Heart left ventricle (tissue), 16 donors: ENCODE data around the gene L3MBTL3. TPM values are rescaled to one million over a fixed set of nuclear protein-coding genes. Genes with fewer than 3 reads are reported as not detected.
A peak's percentile ranks its signal among the peaks of the same experiment; 100 is the strongest.
"Not testable (repeated sequence)": the region's sequence is repeated elsewhere in the genome, so short reads cannot be mapped to it uniquely, and the experiment has no call there.

Experiments
- ATAC-seq, 4 donors: fragments of 200-7000 bp; cut with Tn5 transposase; one replicate each; pipeline ENCODE4 v1.9.1; 2020 to 2022; ENCODE audit warnings: moderate library complexity in 4 of 4, mild to moderate bottlenecking in 3 of 4, moderate number of reproducible peaks in 1 of 4
- DNase-seq, 5 donors: peaks; one replicate each; pipeline ENCODE4 v3.0.0-alpha.2; 2020
- H3K27ac ChIP-seq, 12 donors: fragments of 200-600 bp; sonication (generic) in 4 of 12; one replicate each; pipeline versions ENCODE4 v1.5.0 to v1.8.0; 2016 to 2022; ENCODE audit warnings: mild to moderate bottlenecking in 2 of 12
- H3K27me3 ChIP-seq, 9 donors: fragments of 200-600 bp; sonication (generic) in 2 of 9; one replicate each; pipeline versions ENCODE4 v1.5.1 to v1.8.0; 2016 to 2022; ENCODE audit warnings: mild to moderate bottlenecking in 3 of 9
- H3K36me3 ChIP-seq, 9 donors: fragments of 200-600 bp; sonication (generic) in 2 of 9; one replicate each; pipeline versions ENCODE4 v1.5.0 to v1.8.0; 2018 to 2022; ENCODE audit warnings: mild to moderate bottlenecking in 2 of 9
- H3K4me1 ChIP-seq, 12 donors: fragments of 200-600 bp; sonication (generic) in 4 of 12; one replicate each; pipeline versions ENCODE4 v1.5.0 to v1.8.0; 2016 to 2022; ENCODE audit warnings: mild to moderate bottlenecking in 3 of 12
- H3K4me3 ChIP-seq, 12 donors: fragments of 200-600 bp; sonication (generic) in 4 of 12; one replicate each; pipeline versions ENCODE4 v1.5.0 to v1.8.0; 2017 to 2022; ENCODE audit warnings: mild to moderate bottlenecking in 9 of 12, moderate library complexity in 4 of 12
- H3K9me3 ChIP-seq, 12 donors: fragments of 200-600 bp; sonication (generic) in 4 of 12; one replicate each; pipeline versions ENCODE4 v1.5.0 to v1.8.0; 2016 to 2022; ENCODE audit warnings: mild to moderate bottlenecking in 1 of 12
- POLR2A ChIP-seq, 2 donors: fragments of 450-650 bp; IDR thresholded peaks; one replicate each; pipeline ENCODE4 v1.6.1; 2017; ENCODE audit warnings: antibody characterized with exemption in 2 of 2, mild to moderate bottlenecking in 2 of 2, moderate library complexity in 2 of 2
- WGBS, 4 donors: extraction: QIAGEN DNeasy Blood & Tissue Kit in 2 of 4; methylation state at CpG; one replicate each; pipeline versions ENCODE4 v1.1.5 to v1.1.7; 2013 to 2018; 5-methylcytosine and 5-hydroxymethylcytosine counted together
- intact Hi-C, 10 donors: fragments of 100-400 bp; cut with DNase I; formaldehyde crosslinking; loops; one replicate each; pipeline versions ENCODE4 v1.11.1 to v1.14.2; 2022
- polyA plus RNA-seq, 2 donors: library from polyadenylated mRNA; stranded (reverse); fragments of 200-250 nt; gene quantifications; one replicate each; pipeline ENCODE4 v1.2.3, GENCODE V29; 2013
- total RNA-seq, 9 donors: library from RNA; depleted of rRNA in 2 of 9; stranded (reverse); fragments of >200 nt in 2 of 9; fragmentation: NEBNext Ultra II Directional in 3 of 9; extraction: Animal tissue kit (Norgen Biotek cat#: 25700) in 3 of 9; gene quantifications; one replicate each; pipeline versions ENCODE4 v1.1.0 to v1.2.4, GENCODE V29; 2016 to 2023
- TF ChIP-seq, protein P1 (sequence below), 12 donors: fragments of 200-600 bp; sonication (generic) in 4 of 12; IDR thresholded peaks; one replicate each; pipeline versions ENCODE4 v1.5.0 to v1.8.0; 2018 to 2022; ENCODE audit warnings: antibody characterized with exemption in 12 of 12, mild to moderate bottlenecking in 5 of 12
- donor health status: ischemic (EF 13 %, LVEDD 7.1; RV severe dilation, severe dysfunction).
- donor health status: healthy with polysubstance abuse.
- donor health status: DM: no; HTN: yes; CAD: no.
- donor health status: DM: no; HTN: no; CAD: no.
- donor health status: ischemic (EF 25% LVEDD 6.9; RV normal size, moderate dysfunction).
- donor health status: ischemic (EF 25% LVEDD 5.7; RV mildly dilated, moderate dysfunction).
- donor health status: healthy.
- donor health status: DM: yes; HTN: yes; CAD: no.
- donor health status: ischemic (EF 35%, LVEDD 5.7; RV mildly dilated, moderate dysfunction).
- donor health status: nonischemic (EF 11% LVEDD 7.7; RV severe dilation, severe dysfunction).
- donor health status: DM: yes; HTN: yes; CAD: no.
- donor health status: PGD.
- donor health status: ischemic (EF 29% LVEDD 5.4; RV normal size, mild dysfunction).
- donor health status: nonischemic (EF 23%, LVEDD 6.1; RV moderate dilation, normal function).

L3MBTL3 gene
- total and polyA plus RNA-seq, 11 donors: 0.53 to 4.9 (median 2.0) TPM

DNA sequence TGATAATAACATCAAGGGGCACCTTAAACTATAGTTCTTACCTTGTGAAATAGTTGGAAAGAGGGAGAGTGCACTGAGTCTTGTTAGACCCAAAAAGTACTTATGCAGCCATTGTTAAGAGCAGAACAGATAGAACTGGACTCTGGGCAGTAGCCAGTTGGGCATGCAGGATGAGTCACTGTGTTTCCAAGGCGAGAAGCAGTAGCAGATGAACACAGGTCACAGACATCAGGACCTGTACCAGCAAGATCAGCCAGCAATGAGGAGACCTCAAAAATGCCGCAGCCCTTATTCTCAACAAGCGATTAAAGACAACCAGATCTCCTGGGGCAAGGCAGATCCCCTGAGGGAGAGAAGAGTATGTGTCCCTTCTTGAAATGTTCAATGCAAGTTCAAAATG lies 125.3 kb downstream of the L3MBTL3 start:
- H3K4me3 ChIP-seq: no peak overlapping the region
- DNase-seq (no peak), ATAC-seq (no peak)
- H3K9me3 ChIP-seq: no peaks in the 10 kb centered on the region
- no peak overlapping the region for H3K27ac ChIP-seq
- 92 to 97% (median 96%) methylated on average over 3 of the region's 3 CpGs for WGBS, 4 donors
- no peaks in the 10 kb centered on the region for H3K4me1 ChIP-seq
- TF ChIP-seq, protein P1, sequence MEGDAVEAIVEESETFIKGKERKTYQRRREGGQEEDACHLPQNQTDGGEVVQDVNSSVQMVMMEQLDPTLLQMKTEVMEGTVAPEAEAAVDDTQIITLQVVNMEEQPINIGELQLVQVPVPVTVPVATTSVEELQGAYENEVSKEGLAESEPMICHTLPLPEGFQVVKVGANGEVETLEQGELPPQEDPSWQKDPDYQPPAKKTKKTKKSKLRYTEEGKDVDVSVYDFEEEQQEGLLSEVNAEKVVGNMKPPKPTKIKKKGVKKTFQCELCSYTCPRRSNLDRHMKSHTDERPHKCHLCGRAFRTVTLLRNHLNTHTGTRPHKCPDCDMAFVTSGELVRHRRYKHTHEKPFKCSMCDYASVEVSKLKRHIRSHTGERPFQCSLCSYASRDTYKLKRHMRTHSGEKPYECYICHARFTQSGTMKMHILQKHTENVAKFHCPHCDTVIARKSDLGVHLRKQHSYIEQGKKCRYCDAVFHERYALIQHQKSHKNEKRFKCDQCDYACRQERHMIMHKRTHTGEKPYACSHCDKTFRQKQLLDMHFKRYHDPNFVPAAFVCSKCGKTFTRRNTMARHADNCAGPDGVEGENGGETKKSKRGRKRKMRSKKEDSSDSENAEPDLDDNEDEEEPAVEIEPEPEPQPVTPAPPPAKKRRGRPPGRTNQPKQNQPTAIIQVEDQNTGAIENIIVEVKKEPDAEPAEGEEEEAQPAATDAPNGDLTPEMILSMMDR (IDR thresholded peaks at IDR 0.05): no peak
- no peak for TF ChIP-seq POLR2A (IDR thresholded peaks at IDR 0.05)
- no peaks in the 10 kb centered on the region for H3K27me3 ChIP-seq
- peaks cover 0 to 7% (median 0%) of the 10 kb centered on the region in 9 donors for H3K36me3 ChIP-seq
- intact Hi-C loops: no loop called here

DNA sequence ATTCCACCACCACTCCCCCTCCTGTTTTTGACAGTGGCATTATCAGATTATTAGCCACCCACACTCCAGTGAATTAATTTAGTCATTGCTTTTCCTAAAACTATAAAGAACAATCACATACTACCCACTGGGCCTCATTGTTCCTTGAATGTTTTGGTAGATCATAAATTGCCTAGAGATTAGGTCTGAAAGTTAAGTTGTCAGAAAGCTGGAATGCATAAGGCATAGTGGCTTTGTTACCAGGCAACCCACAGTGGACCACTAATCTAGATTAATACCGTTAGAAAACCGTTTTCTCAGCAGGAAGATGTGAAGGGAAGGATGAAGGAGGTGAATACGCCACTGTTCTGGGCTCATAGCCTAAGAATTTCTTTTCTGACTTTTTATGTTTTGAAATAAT lies 128.7 kb downstream of the L3MBTL3 start:
- no peak for DNase-seq
- H3K36me3 ChIP-seq: no peaks in the 10 kb centered on the region
- H3K4me1 ChIP-seq: no peaks in the 10 kb centered on the region
- intact Hi-C loops: no loop called here
- TF ChIP-seq, protein P1 (IDR thresholded peaks at IDR 0.05): no peak
- no peak for TF ChIP-seq POLR2A (IDR thresholded peaks at IDR 0.05)
- H3K4me3 ChIP-seq: no peak overlapping the region
- H3K27me3 ChIP-seq: no peaks in the 10 kb centered on the region
- no peak overlapping the region for H3K27ac ChIP-seq
- ATAC-seq: no peak
- peaks cover 0 to 5% (median 0%) of the 10 kb centered on the region in 12 donors for H3K9me3 ChIP-seq
- WGBS, 4 donors: 78 to 88% (median 87%) methylated on average over 3 of the region's 3 CpGs

DNA sequence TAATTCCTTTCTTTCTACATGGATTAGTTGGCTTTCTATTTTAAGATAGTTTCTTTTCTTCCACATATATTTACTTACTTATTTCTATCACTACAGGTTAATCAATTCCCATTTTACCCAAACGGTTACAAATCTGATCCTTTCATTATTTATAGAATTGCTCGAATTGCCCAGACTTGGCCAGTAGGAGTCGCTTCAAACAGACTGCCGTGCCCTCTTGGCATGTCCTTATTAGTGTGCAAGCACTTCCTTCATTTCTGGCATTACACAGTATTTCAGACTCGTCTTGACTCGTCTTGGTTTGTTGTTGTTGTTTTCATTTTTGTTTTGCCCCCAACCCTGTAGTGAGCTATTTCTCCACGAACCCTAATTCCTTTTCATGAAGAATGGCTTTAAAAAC lies 129.8 kb downstream of the L3MBTL3 start:
- TF ChIP-seq POLR2A (IDR thresholded peaks at IDR 0.05): no peak
- TF ChIP-seq, protein P1 (IDR thresholded peaks at IDR 0.05): peak in 1 of 12 donors; percentile 16
- intact Hi-C loops: no loop called here
- DNase-seq (no peak), ATAC-seq (no peak)
- H3K4me1 ChIP-seq: no peaks in the 10 kb centered on the region
- no peaks in the 10 kb centered on the region for H3K27me3 ChIP-seq
- H3K4me3 ChIP-seq: no peak overlapping the region
- WGBS, 4 donors: 79 to 90% (median 82%) methylated on average over 7 of the region's 7 CpGs
- H3K9me3 ChIP-seq: peaks cover 0 to 5% (median 0%) of the 10 kb centered on the region in 12 donors
- H3K36me3 ChIP-seq: no peaks in the 10 kb centered on the region
- H3K27ac ChIP-seq: no peak overlapping the region

DNA sequence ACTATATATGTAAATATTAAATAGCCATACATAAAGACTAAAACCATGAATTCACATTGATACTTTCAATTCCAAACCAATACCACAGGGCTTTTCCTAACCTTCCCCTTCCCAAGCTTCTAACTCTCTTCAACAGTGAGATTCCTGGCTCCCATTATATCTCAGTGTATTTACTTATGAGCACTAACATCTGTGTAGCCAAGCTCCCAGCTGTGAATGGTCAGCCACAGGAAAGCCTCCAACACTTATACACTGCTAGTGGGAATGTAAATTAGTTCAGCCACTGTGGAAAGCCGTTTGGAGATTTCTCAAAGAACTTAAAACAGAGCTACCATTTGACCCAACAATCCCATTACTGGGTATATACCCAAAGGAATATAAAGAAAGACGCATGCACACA lies 130.6 kb downstream of the L3MBTL3 start:
- H3K9me3 ChIP-seq, H3K4me3 ChIP-seq, ATAC-seq, intact Hi-C loops, H3K27ac ChIP-seq, H3K36me3 ChIP-seq, DNase-seq, H3K27me3 ChIP-seq, H3K4me1 ChIP-seq: not testable (repeated sequence)
- 70 to 84% (median 82%) methylated on average over 2 of the region's 2 CpGs for WGBS, 4 donors

DNA sequence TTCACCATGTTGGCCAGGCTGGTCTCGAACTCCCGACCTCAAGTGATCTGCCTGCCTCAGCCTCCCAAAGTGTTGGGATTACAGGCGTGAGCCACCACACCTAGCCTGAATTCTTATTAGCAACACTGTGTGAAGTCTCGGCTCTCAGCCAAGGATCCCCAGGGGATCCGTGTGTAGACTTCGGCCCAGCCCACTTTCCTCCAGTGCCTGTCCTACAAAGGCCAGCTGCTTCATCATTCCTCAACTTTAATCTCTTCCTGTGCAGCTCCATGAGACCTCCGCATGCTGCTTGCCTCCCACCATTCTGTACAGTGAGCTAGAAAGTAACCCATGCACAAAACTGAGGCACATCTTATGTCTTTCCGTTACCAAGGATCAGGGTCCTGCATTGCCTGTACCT lies 132.5 kb downstream of the L3MBTL3 start:
- no peak for ATAC-seq
- TF ChIP-seq, protein P1 (IDR thresholded peaks at IDR 0.05): no peak
- no peak for TF ChIP-seq POLR2A (IDR thresholded peaks at IDR 0.05)

More for the DNA sequence above, 132.5 kb downstream of the L3MBTL3 start:
- H3K9me3 ChIP-seq: peaks cover 0 to 5% (median 0%) of the 10 kb centered on the region in 12 donors
- WGBS, 4 donors: 58 to 66% (median 62%) methylated on average over 8 of the region's 8 CpGs
- no peak overlapping the region for H3K4me3 ChIP-seq
- no peak for DNase-seq
- no peak overlapping the region for H3K27ac ChIP-seq
- intact Hi-C loops: no loop called here
- H3K4me1 ChIP-seq: no peaks in the 10 kb centered on the region
- H3K27me3 ChIP-seq: no peaks in the 10 kb centered on the region
- no peaks in the 10 kb centered on the region for H3K36me3 ChIP-seq
